Peyer's patch (tissue), 4 donors: ENCODE results near the gene SLC6A3. TPM values are rescaled to one million over a fixed set of nuclear protein-coding genes. Genes with fewer than 3 reads are reported as not detected.

Source experiments
- DNase-seq, 3 donors: peaks; one replicate each; pipeline ENCODE4 v3.0.0-alpha.2; 2017 to 2019
- H3K27ac ChIP-seq, 4 donors: fragments of 200-600 bp; sonication (generic); one replicate each; pipeline ENCODE4 v1.5.1; 2016 to 2019
- H3K27me3 ChIP-seq, 2 donors: fragments of 200-600 bp; sonication (generic); one replicate each; pipeline ENCODE4 v1.5.1; 2019
- H3K36me3 ChIP-seq, 3 donors: fragments of 200-600 bp; sonication (generic); one replicate each; pipeline ENCODE4 v1.5.1; 2016 to 2019
- H3K4me1 ChIP-seq, 4 donors: fragments of 200-600 bp; sonication (generic); one replicate each; pipeline ENCODE4 v1.5.1; 2016 to 2019
- H3K4me3 ChIP-seq, 4 donors: fragments of 200-600 bp; sonication (generic); 1 replicate in 3 of 4; 2 replicates in 1 of 4; pipeline ENCODE4 v1.5.1; 2016 to 2019; ENCODE audit warnings: mild to moderate bottlenecking in 1 of 4
- H3K9me3 ChIP-seq, 4 donors: fragments of 200-600 bp; sonication (generic); one replicate each; pipeline ENCODE4 v1.5.1; 2016 to 2019; ENCODE audit warnings: mild to moderate bottlenecking in 1 of 4
- POLR2A ChIP-seq, 2 donors: fragments of 450-650 bp; IDR thresholded peaks; one replicate each; pipeline ENCODE4 v1.5.1; 2017; ENCODE audit warnings: antibody characterized with exemption in 2 of 2, mild to moderate bottlenecking in 2 of 2, moderate library complexity in 2 of 2
- total RNA-seq, 4 donors: library from RNA; depleted of rRNA; stranded (reverse); fragments of >200 nt; gene quantifications; one replicate each; pipeline ENCODE4 v1.1.0, GENCODE V29; 2016
- TF ChIP-seq, protein P1 (sequence below), 6 experiments: fragments of 450-650 bp in 4 of 6; fragments of 200-600 bp in 2 of 6; sonication (generic) in 1 of 6; IDR thresholded peaks; one replicate each; pipeline ENCODE4 v1.5.1; 2017 to 2019; ENCODE audit warnings: antibody characterized with exemption in 6 of 6, mild to moderate bottlenecking in 3 of 6, moderate library complexity in 1 of 6

The SLC6A3 gene
- total RNA-seq, 4 donors from 2014 or later: 0.40 to 0.70 TPM; not detected in 2

DNA sequence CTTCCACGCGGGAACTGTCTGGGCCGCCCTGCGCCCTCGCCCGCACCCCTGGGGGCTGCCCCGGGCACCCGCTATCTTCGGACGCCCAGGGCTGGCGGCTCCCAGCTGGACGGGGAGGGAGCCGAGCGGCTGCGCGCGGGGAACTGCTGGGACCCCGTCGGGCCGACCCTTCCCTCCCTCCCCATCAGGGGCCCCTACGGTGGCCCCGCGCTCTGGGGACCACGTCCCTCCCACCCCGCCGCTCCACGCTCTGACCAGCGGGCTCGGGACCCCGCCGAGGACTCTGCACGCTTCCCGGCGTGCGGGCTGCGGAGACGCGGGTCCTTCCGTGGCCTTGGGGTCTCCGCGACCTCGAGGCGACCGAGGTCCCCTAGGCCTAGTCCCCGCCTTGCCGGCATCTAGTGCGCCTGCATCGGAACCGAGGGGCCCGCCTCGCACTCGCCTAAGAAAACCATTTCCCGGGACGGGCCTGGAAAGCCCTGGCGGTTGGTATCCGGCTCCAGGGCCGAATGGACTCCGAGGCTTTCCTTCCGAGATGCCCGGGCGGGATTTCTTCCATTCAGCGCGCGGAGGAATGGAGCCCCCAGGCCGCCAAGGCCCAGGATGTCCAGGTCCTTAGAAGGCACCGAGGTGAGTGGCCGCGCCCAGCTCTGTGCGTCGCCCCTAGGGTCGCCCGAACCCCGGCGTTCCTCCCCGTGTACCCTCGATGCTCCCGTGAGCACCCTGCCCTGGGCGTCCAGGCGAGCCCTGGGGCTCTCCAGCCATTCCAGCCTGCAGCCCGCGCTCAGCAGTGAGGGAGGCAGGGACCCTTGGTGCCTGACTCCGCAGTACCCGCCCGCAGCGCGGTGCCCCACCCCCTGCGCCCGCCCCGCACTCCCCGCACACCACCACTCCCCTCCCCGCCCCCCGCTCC is 705 bp upstream of the SLC6A3 start:
- H3K4me3 ChIP-seq: peak overlapping the region in 2 of 4 donors; percentile 20 to 38
- no peaks in the 10 kb centered on the region for H3K36me3 ChIP-seq
- peaks cover 0 to 25% (median 0%) of the 10 kb centered on the region in 4 donors for H3K4me1 ChIP-seq
- no peaks in the 10 kb centered on the region for H3K9me3 ChIP-seq
- DNase-seq: peak in 2 of 3 donors; percentile 39 to 45
- H3K27me3 ChIP-seq: peaks cover 0 to 35% of the 10 kb centered on the region in 2 donors
- H3K27ac ChIP-seq: no peak overlapping the region
- TF ChIP-seq, protein P1, sequence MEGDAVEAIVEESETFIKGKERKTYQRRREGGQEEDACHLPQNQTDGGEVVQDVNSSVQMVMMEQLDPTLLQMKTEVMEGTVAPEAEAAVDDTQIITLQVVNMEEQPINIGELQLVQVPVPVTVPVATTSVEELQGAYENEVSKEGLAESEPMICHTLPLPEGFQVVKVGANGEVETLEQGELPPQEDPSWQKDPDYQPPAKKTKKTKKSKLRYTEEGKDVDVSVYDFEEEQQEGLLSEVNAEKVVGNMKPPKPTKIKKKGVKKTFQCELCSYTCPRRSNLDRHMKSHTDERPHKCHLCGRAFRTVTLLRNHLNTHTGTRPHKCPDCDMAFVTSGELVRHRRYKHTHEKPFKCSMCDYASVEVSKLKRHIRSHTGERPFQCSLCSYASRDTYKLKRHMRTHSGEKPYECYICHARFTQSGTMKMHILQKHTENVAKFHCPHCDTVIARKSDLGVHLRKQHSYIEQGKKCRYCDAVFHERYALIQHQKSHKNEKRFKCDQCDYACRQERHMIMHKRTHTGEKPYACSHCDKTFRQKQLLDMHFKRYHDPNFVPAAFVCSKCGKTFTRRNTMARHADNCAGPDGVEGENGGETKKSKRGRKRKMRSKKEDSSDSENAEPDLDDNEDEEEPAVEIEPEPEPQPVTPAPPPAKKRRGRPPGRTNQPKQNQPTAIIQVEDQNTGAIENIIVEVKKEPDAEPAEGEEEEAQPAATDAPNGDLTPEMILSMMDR (IDR thresholded peaks at IDR 0.05): no peak
- TF ChIP-seq POLR2A (IDR thresholded peaks at IDR 0.05): no peak

GRCh38 chr5:1444361-1445189 is 665 bp downstream of the SLC6A3 start:
- DNase-seq: peak in 2 of 3 donors; percentile 32 to 39
- no peak for TF ChIP-seq POLR2A (IDR thresholded peaks at IDR 0.05)
- TF ChIP-seq, protein P1 (IDR thresholded peaks at IDR 0.05): no peak
- H3K27me3 ChIP-seq: peaks cover 0 to 35% of the 10 kb centered on the region in 2 donors
- no peak overlapping the region for H3K27ac ChIP-seq
- peaks cover 0 to 25% (median 0%) of the 10 kb centered on the region in 4 donors for H3K4me1 ChIP-seq
- no peaks in the 10 kb centered on the region for H3K9me3 ChIP-seq
- H3K4me3 ChIP-seq: peak overlapping the region in 2 of 4 donors; percentile 20 to 38
- no peaks in the 10 kb centered on the region for H3K36me3 ChIP-seq

DNA sequence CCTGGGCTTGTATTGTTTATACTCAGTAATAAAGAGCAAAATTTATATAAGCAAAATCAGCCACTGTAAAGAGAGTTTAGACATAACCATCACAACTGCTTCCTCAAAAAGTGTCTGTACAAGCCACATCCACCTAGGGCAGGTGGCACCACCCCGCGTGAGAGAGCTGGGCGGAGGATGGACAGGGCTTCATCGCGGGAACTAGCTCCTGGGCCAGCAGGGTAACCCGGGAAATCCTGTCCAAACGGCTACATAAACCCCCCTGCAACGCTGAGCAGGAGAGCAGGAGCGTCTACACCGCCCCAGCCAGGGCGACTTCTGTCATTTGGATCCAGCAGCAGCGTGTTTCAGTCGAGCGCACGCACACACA is 1.3 kb downstream of the SLC6A3 start:
- Histone ChIP-seq H3K27me3 (peaks cover 0 to 35% of the 10 kb centered on the region in 2 donors), H3K4me1 (peaks cover 0 to 25% (median 0%) of the 10 kb centered on the region in 4 donors), H3K4me3 (no peak overlapping the region), H3K9me3 (no peaks in the 10 kb centered on the region), H3K27ac (no peak overlapping the region), H3K36me3 (no peaks in the 10 kb centered on the region)
- TF ChIP-seq, protein P1 (IDR thresholded peaks at IDR 0.05): no peak
- TF ChIP-seq POLR2A (IDR thresholded peaks at IDR 0.05): no peak
- peak in 2 of 3 donors; percentile 23 to 33 for DNase-seq

DNA sequence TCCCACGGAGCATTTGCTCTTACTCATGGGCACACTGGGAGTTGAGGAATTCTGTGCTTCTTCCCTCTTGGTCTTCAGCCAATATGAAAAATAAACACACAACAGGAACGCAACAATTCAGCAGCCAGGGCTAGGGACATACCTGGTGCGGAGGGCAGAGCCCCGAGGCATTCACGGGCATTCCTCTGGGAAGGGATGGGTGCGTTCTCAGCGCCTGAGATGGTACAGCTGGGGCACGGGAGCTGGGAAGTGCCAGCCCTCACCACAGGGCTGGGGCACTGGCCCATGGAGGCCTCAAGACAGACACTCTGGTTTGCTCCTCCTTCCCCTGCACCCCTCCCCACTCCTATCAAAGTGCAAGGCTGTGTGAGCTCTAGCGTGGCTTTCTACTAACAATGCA is 2.1 kb downstream of the SLC6A3 start:
- no peak overlapping the region for H3K4me3 ChIP-seq
- H3K36me3 ChIP-seq: no peaks in the 10 kb centered on the region
- DNase-seq: peak in 1 of 3 donors; percentile 36
- TF ChIP-seq POLR2A (IDR thresholded peaks at IDR 0.05): no peak
- TF ChIP-seq, protein P1 (IDR thresholded peaks at IDR 0.05): no peak
- H3K27me3 ChIP-seq: peaks cover 0 to 35% of the 10 kb centered on the region in 2 donors
- H3K9me3 ChIP-seq: no peaks in the 10 kb centered on the region
- no peak overlapping the region for H3K27ac ChIP-seq
- H3K4me1 ChIP-seq: peaks cover 0 to 25% (median 0%) of the 10 kb centered on the region in 4 donors
